Measurements from ENCODE around the gene LCN6. TPM values are rescaled to one million over a fixed set of nuclear protein-coding genes. Genes with fewer than 3 reads are reported as not detected.

The LCN6 gene
- total and polyA plus RNA-seq, 2 of the 13 experiments (the other 11 are each of a cell fraction or from before 2014, with no cell fraction given), result not detected

GRCh38 chr9:136787690-136788400, 39.5 kb upstream of the LCN6 start:
- H3K4me2 ChIP-seq (ENCODE audit: low read depth, low read length), result peak overlapping the region; percentile 91
- WGBS (ENCODE audit: low lambda C conversion rate), result 3% methylated on average over 17 of the region's 21 CpGs
- ChIA-PET POLR2A (interaction anchor here (0.6 to 1.9 kb wide), 7 partner anchors 10 to 248 kb away, joined by 3 to 9 read pairs (median 4); partner anchors contain the start of gene FBXW5), CTCF (ENCODE audit: low intra/inter-chr PET ratio, low total read pairs) (interaction anchor here (1.6 kb wide), 1 partner anchor 247 kb away, joined by 10 read pairs; no protein-coding TSS in a partner anchor)
- H3K36me3 ChIP-seq (replicated peaks in 1 of 2; ENCODE audit: control insufficient read depth in 1 of 2, insufficient read depth in 2 of 2, low read length in 2 of 2), result 0 out of 5 replicates have a peak, but pooled peaks cover 0 to 3% of the 10 kb centered on the region in 2 experiments
- no TSS peak for BruUV-seq (replicated peaks)
- peak overlapping the region; percentile 91 for H3K27ac ChIP-seq (ENCODE audit: extremely low read length, insufficient read depth, low read length)
- DNase-seq (ENCODE audit: low spot score) (peak; percentile 81), ATAC-seq (peak; percentile 27), FAIRE-seq (peak; percentile 48)
- peaks cover 15% of the 10 kb centered on the region for H3K79me2 ChIP-seq (ENCODE audit: insufficient read depth, low read length)
- peak overlapping the region; percentile 57 to 67 (median 65) for H3K4me3 ChIP-seq (replicated peaks in 1 of 3; ENCODE audit: insufficient read depth in 1 of 3, low read depth in 2 of 3, low read length in 3 of 3)
- no peaks in the 10 kb centered on the region for H4K20me1 ChIP-seq (ENCODE audit: insufficient read depth, low read length)
- peak overlapping the region; percentile 67 for H3K9ac ChIP-seq (ENCODE audit: insufficient read depth, low read depth, low read length)
- no peak overlapping the region for H2AFZ ChIP-seq (ENCODE audit: low read length)
- intact Hi-C loops (cut with micrococcal nuclease; ENCODE audit: unreplicated experiment) (loop anchor here (1.0 to 10.0 kb wide), 4 partner anchors 59 to 247 kb away; partner anchors contain the start of genes PHPT1 and TRAF2), in situ Hi-C loops (cut with HindIII; ENCODE audit: extremely low pct_ligation_motif_present, low pct_unique_long_range_greater_than_20kb) (no loop called here)
- no peaks in the 10 kb centered on the region for H3K9me3 ChIP-seq (ENCODE audit: low read length)
- no peaks in the 10 kb centered on the region; a peak in 1 of 5 replicates for H3K27me3 ChIP-seq (ENCODE audit: control insufficient read depth in 1 of 2, insufficient read depth in 2 of 2, low read length in 2 of 2)
- peaks cover 82% of the 10 kb centered on the region for H3K4me1 ChIP-seq (ENCODE audit: insufficient read depth, low read length)
- peak; percentile 43; the same call in 1 of the 2 replicates for TF ChIP-seq ARID4A (CRISPR knock-in tag; IDR thresholded peaks at IDR 0.05; ENCODE audit: borderline replicate concordance)
- peak; percentile 54; the same call in 1 of the 2 replicates for TF ChIP-seq ZNF512B (CRISPR knock-in tag; IDR thresholded peaks at IDR 0.05; ENCODE audit: borderline replicate concordance)
- peak; percentile 67; the same call in 1 of the 2 replicates for TF ChIP-seq ZSCAN31 (CRISPR knock-in tag; IDR thresholded peaks at IDR 0.05; ENCODE audit: low read depth)
- 0 out of 2 replicates have a peak, but pooled peaks have one; percentile 5 for TF ChIP-seq SP5 (CRISPR knock-in tag; IDR thresholded peaks at IDR 0.05; ENCODE audit: borderline replicate concordance, low read depth)
- TF ChIP-seq FOXC1 (CRISPR knock-in tag; IDR thresholded peaks at IDR 0.05; ENCODE audit: borderline replicate concordance), result peak; percentile 47; the same call in 1 of the 2 replicates
